ENCODE measurements around the gene H1-8. TPM values are rescaled to one million over a fixed set of nuclear protein-coding genes. Genes with fewer than 3 reads are reported as not detected.

Gene H1-8
- total RNA-seq, 1 donor from 2014 or later, result not detected

GRCh38 chr3:129587566-129588210, 44.7 kb downstream of the H1-8 start:
- Mint-ChIP-seq H3K9me3 (no peaks in the 10 kb centered on the region), H3K36me3 (ENCODE audit: low read depth) (no peaks in the 10 kb centered on the region), H3K27me3 (peaks cover 6% of the 10 kb centered on the region), H3K4me3 (no peak overlapping the region), H3K27ac (no peak overlapping the region), H3K4me1 (peaks cover 12% of the 10 kb centered on the region)
- no peak for TF ChIP-seq CTCF (IDR thresholded peaks at IDR 0.05)
- intact Hi-C loops (cut with micrococcal nuclease), result no loop called here
- CTCF ChIA-PET, result no interaction called here
- POLR2A ChIA-PET, result no interaction called here
- ATAC-seq (ENCODE audit: low read depth), result no peak
- DNase-seq, result no peak

- no peaks in the 10 kb centered on the region for H3K9me3 Mint-ChIP-seq
- POLR2A ChIA-PET, result no interaction called here
- H3K36me3 Mint-ChIP-seq (ENCODE audit: low read depth), result no peaks in the 10 kb centered on the region
- DNase-seq (no peak), ATAC-seq (ENCODE audit: low read depth) (no peak)
- H3K27me3 Mint-ChIP-seq, result peaks cover 10% of the 10 kb centered on the region
- H3K4me1 Mint-ChIP-seq, result peaks cover 24% of the 10 kb centered on the region
- intact Hi-C loops (cut with micrococcal nuclease), result no loop called here
- TF ChIP-seq CTCF (IDR thresholded peaks at IDR 0.05), result no peak
- CTCF ChIA-PET, result no interaction called here
- H3K27ac Mint-ChIP-seq, result no peak overlapping the region
- no peak overlapping the region for H3K4me3 Mint-ChIP-seq
These were observed 47.2 kb downstream of the H1-8 start for GRCh38 chr3:129590215-129590614.

GRCh38 chr3:129591932-129592331, 49.0 kb downstream of the H1-8 start:
- ATAC-seq (ENCODE audit: low read depth) (no peak), DNase-seq (no peak)
- Mint-ChIP-seq H3K27me3 (peaks cover 11% of the 10 kb centered on the region), H3K4me1 (peaks cover 24% of the 10 kb centered on the region), H3K27ac (no peak overlapping the region), H3K9me3 (no peaks in the 10 kb centered on the region), H3K36me3 (ENCODE audit: low read depth) (no peaks in the 10 kb centered on the region), H3K4me3 (no peak overlapping the region)
- ChIA-PET POLR2A (interaction anchor here (1.1 kb wide), 1 partner anchor 15 kb away, joined by 3 read pairs; no protein-coding TSS in a partner anchor), CTCF (no interaction called here)
- TF ChIP-seq CTCF (IDR thresholded peaks at IDR 0.05), result no peak
- intact Hi-C loops (cut with micrococcal nuclease), result loop anchor here (2.0 kb wide), 1 partner anchor 15 kb away; the partner anchor contains the start of gene PLXND1

GRCh38 chr3:129592381-129593131, 49.6 kb downstream of the H1-8 start:
- ChIA-PET POLR2A (interaction anchor here (1.1 kb wide), 1 partner anchor 15 kb away, joined by 3 read pairs; no protein-coding TSS in a partner anchor), CTCF (no interaction called here)
- TF ChIP-seq CTCF (IDR thresholded peaks at IDR 0.05), result no peak
- Mint-ChIP-seq H3K27me3 (peaks cover 11% of the 10 kb centered on the region), H3K4me1 (peaks cover 24% of the 10 kb centered on the region), H3K9me3 (no peaks in the 10 kb centered on the region), H3K27ac (no peak overlapping the region), H3K36me3 (ENCODE audit: low read depth) (no peaks in the 10 kb centered on the region), H3K4me3 (no peak overlapping the region)
- intact Hi-C loops (cut with micrococcal nuclease), result loop anchor here (2.0 kb wide), 1 partner anchor 14 kb away; the partner anchor contains the start of gene PLXND1
- ATAC-seq (ENCODE audit: low read depth) (no peak), DNase-seq (no peak)

GRCh38 chr3:129593230-129593594, 50.2 kb downstream of the H1-8 start:
- H3K36me3 Mint-ChIP-seq (ENCODE audit: low read depth), result no peaks in the 10 kb centered on the region
- intact Hi-C loops (cut with micrococcal nuclease), result loop anchor here (2.0 kb wide), 1 partner anchor 14 kb away; the partner anchor contains the start of gene PLXND1
- no peaks in the 10 kb centered on the region for H3K9me3 Mint-ChIP-seq
- peak overlapping the region; percentile 22 for H3K4me3 Mint-ChIP-seq
- ChIA-PET CTCF (no interaction called here), POLR2A (no interaction called here)
- no peak for TF ChIP-seq CTCF (IDR thresholded peaks at IDR 0.05)
- ATAC-seq (ENCODE audit: low read depth) (no peak), DNase-seq (no peak)
- H3K27ac Mint-ChIP-seq, result no peak overlapping the region
- peaks cover 24% of the 10 kb centered on the region for H3K4me1 Mint-ChIP-seq
- peaks cover 14% of the 10 kb centered on the region for H3K27me3 Mint-ChIP-seq

Data from activated B cell treated with CpG ODN at 0.5 μM for 24 hours (primary cell).